GM19193 (cell line): Measurements from ENCODE around the gene ATP6V0A1.
A peak's percentile ranks its signal among the peaks of the same experiment; 100 is the strongest.

Experiments
- POLR2A ChIP-seq: IDR thresholded peaks from 4 replicates; pipeline ENCODE4 v1.6.1; 2011; ENCODE audit not compliant: insufficient read depth, insufficient read length; ENCODE audit errors: extremely low read depth

ATP6V0A1 gene

GRCh38 chr17:42521036-42521435 lies 62.4 kb downstream of the ATP6V0A1 start:
- TF ChIP-seq POLR2A: no peak

GRCh38 chr17:42521666-42522262 lies 63.1 kb downstream of the ATP6V0A1 start:
- no peak for TF ChIP-seq POLR2A

GRCh38 chr17:42522263-42522790 lies 63.6 kb downstream of the ATP6V0A1 start:
- TF ChIP-seq POLR2A: no peak

- TF ChIP-seq POLR2A: no peak
Measured at GRCh38 chr17:42522798-42523278, 64.2 kb downstream of the ATP6V0A1 start.

GRCh38 chr17:42525221-42525620 lies 66.5 kb downstream of the ATP6V0A1 start:
- TF ChIP-seq POLR2A: no peak

GRCh38 chr17:42526031-42526444 lies 67.4 kb downstream of the ATP6V0A1 start:
- no peak for TF ChIP-seq POLR2A

- TF ChIP-seq POLR2A: no peak
Measured at GRCh38 chr17:42527932-42528331, 69.3 kb downstream of the ATP6V0A1 start.

- no peak for TF ChIP-seq POLR2A
Measured at GRCh38 chr17:42529061-42529460, 70.4 kb downstream of the ATP6V0A1 start.

- no peak for TF ChIP-seq POLR2A
Measured at GRCh38 chr17:42530952-42531454, 72.3 kb downstream of the ATP6V0A1 start.

- no peak for TF ChIP-seq POLR2A
Measured at GRCh38 chr17:42531455-42532354, 73.0 kb downstream of the ATP6V0A1 start.

GRCh38 chr17:42535155-42536047 lies 76.7 kb downstream of the ATP6V0A1 start:
- no peak for TF ChIP-seq POLR2A

GRCh38 chr17:42536048-42536371 lies 77.3 kb downstream of the ATP6V0A1 start, which contains the start of gene NAGLU:
TSS of gene NAGLU (plus strand) at chr17:42536241. CDS start at chr17:42536273, 32 bp downstream.
- peak; percentile 78 for TF ChIP-seq POLR2A

- TF ChIP-seq POLR2A: no peak
Measured at GRCh38 chr17:42536372-42537155, 77.9 kb downstream of the ATP6V0A1 start.
